ENCODE results near the gene TLR7.

Gene TLR7

GRCh38 chrX:12871257-12871656 lies 4.4 kb downstream of the TLR7 start:
- Histone ChIP-seq H4K20me1 (ENCODE audit: insufficient read depth, low read length) (no peaks in the 10 kb centered on the region), H2AFZ (ENCODE audit: low read length) (no peak overlapping the region), H3F3A (ENCODE audit: insufficient read depth, low read length) (no peaks in the 10 kb centered on the region), H3K4me1 (ENCODE audit: insufficient read depth, low read length, severe bottlenecking) (peaks cover 41% of the 10 kb centered on the region), H3K4me2 (ENCODE audit: low read length) (0 out of 2 replicates have a peak overlapping the region, but pooled peaks have one; percentile 12), H3K27ac (ENCODE audit: low read depth, low read length, poor library complexity, severe bottlenecking) (no peak overlapping the region), H3K4me3 (ENCODE audit: low read depth, low read length, poor library complexity, severe bottlenecking) (no peak overlapping the region), H3K36me3 (ENCODE audit: insufficient read depth, low read length) (no peaks in the 10 kb centered on the region), H3K9me2 (ENCODE audit: low read depth, low read length) (no peaks in the 10 kb centered on the region), H3K9me3 (ENCODE audit: low read length) (no peaks in the 10 kb centered on the region), H3K9ac (ENCODE audit: low read length) (no peak overlapping the region), H3K27me3 (ENCODE audit: insufficient read depth, low read length) (no peaks in the 10 kb centered on the region), H3K79me2 (ENCODE audit: insufficient read depth, low read length) (no peaks in the 10 kb centered on the region)
- no peak for TF ChIP-seq EZH2 (IDR thresholded peaks at IDR 0.05; ENCODE audit: borderline replicate concordance, low read length)
- TF ChIP-seq, protein P1, sequence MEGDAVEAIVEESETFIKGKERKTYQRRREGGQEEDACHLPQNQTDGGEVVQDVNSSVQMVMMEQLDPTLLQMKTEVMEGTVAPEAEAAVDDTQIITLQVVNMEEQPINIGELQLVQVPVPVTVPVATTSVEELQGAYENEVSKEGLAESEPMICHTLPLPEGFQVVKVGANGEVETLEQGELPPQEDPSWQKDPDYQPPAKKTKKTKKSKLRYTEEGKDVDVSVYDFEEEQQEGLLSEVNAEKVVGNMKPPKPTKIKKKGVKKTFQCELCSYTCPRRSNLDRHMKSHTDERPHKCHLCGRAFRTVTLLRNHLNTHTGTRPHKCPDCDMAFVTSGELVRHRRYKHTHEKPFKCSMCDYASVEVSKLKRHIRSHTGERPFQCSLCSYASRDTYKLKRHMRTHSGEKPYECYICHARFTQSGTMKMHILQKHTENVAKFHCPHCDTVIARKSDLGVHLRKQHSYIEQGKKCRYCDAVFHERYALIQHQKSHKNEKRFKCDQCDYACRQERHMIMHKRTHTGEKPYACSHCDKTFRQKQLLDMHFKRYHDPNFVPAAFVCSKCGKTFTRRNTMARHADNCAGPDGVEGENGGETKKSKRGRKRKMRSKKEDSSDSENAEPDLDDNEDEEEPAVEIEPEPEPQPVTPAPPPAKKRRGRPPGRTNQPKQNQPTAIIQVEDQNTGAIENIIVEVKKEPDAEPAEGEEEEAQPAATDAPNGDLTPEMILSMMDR (IDR thresholded peaks at IDR 0.05; ENCODE audit: low read length): no peak

- no peaks in the 10 kb centered on the region for H3K9me3 ChIP-seq (ENCODE audit: low read length)
- H4K20me1 ChIP-seq (ENCODE audit: insufficient read depth, low read length): no peaks in the 10 kb centered on the region
- H2AFZ ChIP-seq (ENCODE audit: low read length): no peak overlapping the region
- no peak overlapping the region for H3K4me3 ChIP-seq (ENCODE audit: low read depth, low read length, poor library complexity, severe bottlenecking)
- H3K9me2 ChIP-seq (ENCODE audit: low read depth, low read length): no peaks in the 10 kb centered on the region
- TF ChIP-seq EZH2 (IDR thresholded peaks at IDR 0.05; ENCODE audit: borderline replicate concordance, low read length): no peak
- TF ChIP-seq, protein P1 (IDR thresholded peaks at IDR 0.05; ENCODE audit: low read length): no peak
- H3K36me3 ChIP-seq (ENCODE audit: insufficient read depth, low read length): no peaks in the 10 kb centered on the region
- H3K27me3 ChIP-seq (ENCODE audit: insufficient read depth, low read length): no peaks in the 10 kb centered on the region
- H3F3A ChIP-seq (ENCODE audit: insufficient read depth, low read length): no peaks in the 10 kb centered on the region
- H3K4me1 ChIP-seq (ENCODE audit: insufficient read depth, low read length, severe bottlenecking): peaks cover 27% of the 10 kb centered on the region
- no peak overlapping the region for H3K27ac ChIP-seq (ENCODE audit: low read depth, low read length, poor library complexity, severe bottlenecking)
- no peaks in the 10 kb centered on the region for H3K79me2 ChIP-seq (ENCODE audit: insufficient read depth, low read length)
- no peak overlapping the region for H3K4me2 ChIP-seq (ENCODE audit: low read length)
- H3K9ac ChIP-seq (ENCODE audit: low read length): no peak overlapping the region
Observed at GRCh38 chrX:12872741-12873140, 5.9 kb downstream of the TLR7 start.

- Histone ChIP-seq H3K79me2 (ENCODE audit: insufficient read depth, low read length) (no peaks in the 10 kb centered on the region), H3K36me3 (ENCODE audit: insufficient read depth, low read length) (no peaks in the 10 kb centered on the region), H3K27me3 (ENCODE audit: insufficient read depth, low read length) (no peaks in the 10 kb centered on the region), H3K27ac (ENCODE audit: low read depth, low read length, poor library complexity, severe bottlenecking) (no peak overlapping the region), H3K9ac (ENCODE audit: low read length) (no peak overlapping the region), H3K9me2 (ENCODE audit: low read depth, low read length) (no peaks in the 10 kb centered on the region), H3K9me3 (ENCODE audit: low read length) (no peaks in the 10 kb centered on the region), H4K20me1 (ENCODE audit: insufficient read depth, low read length) (no peaks in the 10 kb centered on the region), H2AFZ (ENCODE audit: low read length) (no peak overlapping the region), H3K4me3 (ENCODE audit: low read depth, low read length, poor library complexity, severe bottlenecking) (no peak overlapping the region), H3K4me2 (ENCODE audit: low read length) (no peak overlapping the region), H3K4me1 (ENCODE audit: insufficient read depth, low read length, severe bottlenecking) (peaks cover 13% of the 10 kb centered on the region), H3F3A (ENCODE audit: insufficient read depth, low read length) (no peaks in the 10 kb centered on the region)
- no peak for TF ChIP-seq EZH2 (IDR thresholded peaks at IDR 0.05; ENCODE audit: borderline replicate concordance, low read length)
- TF ChIP-seq, protein P1 (IDR thresholded peaks at IDR 0.05; ENCODE audit: low read length): no peak
Observed at GRCh38 chrX:12874581-12874980, 7.7 kb downstream of the TLR7 start.

All from OCI-LY1 (cell line).